Activated T-helper 1 cell treated with anti-CD3 and anti-CD28 coated beads, Interleukin-12 subunit alpha, Interleukin-12 subunit beta, Interleukin-2, Interleukin-4 antibody, amounts not matched to agents 30 ng/mL and 10 ng/mL and 1 ng/mL, durations not matched to agents 14 hours and 24 hours and 36 hours (primary cell): ENCODE data around the gene CARD16. TPM values are rescaled to one million over a fixed set of nuclear protein-coding genes. Genes with fewer than 3 reads are reported as not detected.
A peak's percentile ranks its signal among the peaks of the same experiment; 100 is the strongest.
"Not testable (repeated sequence)": the region's sequence is repeated elsewhere in the genome, so short reads cannot be mapped to it uniquely, and the experiment has no call there.

Experiments
- DNase-seq: peaks from one replicate; pipeline ENCODE4 v3.0.0; 2021; ENCODE audit warnings: low spot score
- H3K27ac Mint-ChIP-seq: one replicate; pipeline ENCODE4 v1.8.0; 2021; ENCODE audit warnings: mild to moderate bottlenecking, mixed read lengths
- H3K27me3 Mint-ChIP-seq: one replicate; pipeline ENCODE4 v1.8.0; 2022; ENCODE audit warnings: mild to moderate bottlenecking, moderate library complexity, mixed read lengths; ENCODE audit not compliant: insufficient read depth
- H3K36me3 Mint-ChIP-seq: one replicate; pipeline ENCODE4 v1.8.0; 2021; ENCODE audit warnings: low read depth, mixed read lengths
- H3K4me1 Mint-ChIP-seq: one replicate; pipeline ENCODE4 v1.8.0; 2021; ENCODE audit warnings: low read depth, mixed read lengths
- H3K4me3 Mint-ChIP-seq: one replicate; pipeline ENCODE4 v1.8.0; 2021; ENCODE audit warnings: mild to moderate bottlenecking, moderate library complexity, mixed read lengths
- H3K9me3 Mint-ChIP-seq: one replicate; pipeline ENCODE4 v1.8.0; 2021; ENCODE audit warnings: mixed read lengths
- intact Hi-C: fragments of 100-400 bp; cut with micrococcal nuclease; formaldehyde crosslinking; loops from one replicate; pipeline ENCODE4 v1.15.1; 2024
- total RNA-seq: library from RNA; stranded (reverse); gene quantifications from 2 replicates; pipeline ENCODE4 v1.2.3, GENCODE V29; 2022

The CARD16 gene
- total RNA-seq, 1 donor from 2014 or later, result 10.5 TPM

DNA sequence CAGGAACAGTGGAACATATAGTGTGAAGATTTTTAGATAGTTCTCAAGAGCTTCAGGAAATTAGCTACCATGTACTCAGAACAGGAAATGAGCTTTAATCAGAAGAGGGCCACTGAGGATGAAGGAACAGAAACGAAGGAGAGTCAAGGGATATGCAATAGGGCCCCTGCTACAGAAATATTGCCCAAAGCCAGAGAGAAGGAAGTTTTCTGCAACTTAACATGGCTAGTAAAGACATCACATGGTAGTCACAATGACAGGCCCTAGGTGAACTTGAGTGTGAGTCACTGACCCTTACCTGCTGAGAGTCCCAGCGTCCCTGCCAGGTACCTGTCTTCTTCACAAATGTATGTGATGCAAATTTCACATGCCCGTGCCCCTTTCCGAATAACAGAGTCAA, 25.2 kb upstream of the CARD16 start:
- H3K36me3 Mint-ChIP-seq, result peaks cover 5% of the 10 kb centered on the region
- no peaks in the 10 kb centered on the region for H3K9me3 Mint-ChIP-seq
- H3K4me3 Mint-ChIP-seq, result peak overlapping the region; percentile 69
- H3K4me1 Mint-ChIP-seq, result peaks cover 25% of the 10 kb centered on the region
- H3K27ac Mint-ChIP-seq, result no peak overlapping the region
- DNase-seq, result no peak
- intact Hi-C loops, result no loop called here
- peaks cover 6% of the 10 kb centered on the region for H3K27me3 Mint-ChIP-seq

DNA sequence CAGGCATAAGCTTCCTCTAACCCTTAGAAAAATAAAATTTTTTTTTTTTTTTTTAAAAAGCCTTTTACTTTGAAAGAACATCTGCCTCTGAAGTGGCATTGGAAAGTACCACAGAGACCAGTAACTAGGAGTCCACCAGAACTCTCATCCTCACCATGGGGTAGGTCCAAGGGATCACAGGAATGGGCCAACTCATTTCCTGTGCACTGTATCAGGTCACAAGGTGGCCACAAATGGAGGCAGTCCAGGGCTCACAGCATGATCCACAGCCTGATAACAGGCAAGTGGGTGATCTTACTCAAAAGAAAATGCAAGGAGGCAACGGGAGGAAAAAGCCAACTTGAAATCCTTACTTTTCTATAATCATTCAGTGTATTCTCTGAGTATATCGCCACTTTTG, 24.6 kb upstream of the CARD16 start:
- H3K27ac Mint-ChIP-seq, DNase-seq, H3K9me3 Mint-ChIP-seq, H3K27me3 Mint-ChIP-seq, intact Hi-C loops, H3K36me3 Mint-ChIP-seq: not testable (repeated sequence)
- Mint-ChIP-seq H3K4me3 (peak overlapping the region; percentile 69), H3K4me1 (peaks cover 25% of the 10 kb centered on the region)

DNA sequence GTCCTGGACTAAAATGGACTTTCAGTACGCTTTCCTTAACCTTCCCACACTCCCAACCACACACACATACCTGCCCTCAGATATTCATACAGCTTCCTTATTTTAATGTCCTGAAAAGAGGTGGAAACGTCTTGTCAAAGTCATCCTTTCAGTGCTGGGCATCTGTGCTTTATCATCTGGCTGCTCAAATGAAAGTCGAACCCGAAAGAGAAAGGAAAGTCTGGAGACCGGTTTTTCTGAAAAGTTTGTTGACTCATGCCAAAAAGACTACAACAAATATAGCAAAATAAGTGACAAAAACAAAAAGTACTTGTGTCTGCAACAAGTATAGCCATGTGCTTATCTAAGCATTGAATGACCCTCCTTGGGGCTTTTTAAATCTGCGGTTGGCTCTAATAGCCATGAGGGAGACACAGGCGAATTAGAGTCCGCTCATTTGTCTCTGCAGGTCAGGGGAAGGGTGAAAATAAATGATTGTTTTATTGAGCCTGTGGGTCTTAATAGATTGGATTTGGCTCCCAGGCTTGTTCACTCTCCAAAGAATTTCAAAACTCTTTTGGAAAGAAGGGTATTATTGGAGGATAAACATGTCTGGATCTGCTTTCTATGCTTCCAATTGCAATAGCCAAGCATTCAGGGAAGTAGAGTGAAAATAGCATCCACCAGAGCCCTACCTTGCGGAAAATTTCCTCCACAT, 18.3 kb upstream of the CARD16 start:
- H3K4me1 Mint-ChIP-seq, H3K36me3 Mint-ChIP-seq, intact Hi-C loops, H3K4me3 Mint-ChIP-seq, H3K9me3 Mint-ChIP-seq, H3K27ac Mint-ChIP-seq, DNase-seq, H3K27me3 Mint-ChIP-seq: not testable (repeated sequence)

DNA sequence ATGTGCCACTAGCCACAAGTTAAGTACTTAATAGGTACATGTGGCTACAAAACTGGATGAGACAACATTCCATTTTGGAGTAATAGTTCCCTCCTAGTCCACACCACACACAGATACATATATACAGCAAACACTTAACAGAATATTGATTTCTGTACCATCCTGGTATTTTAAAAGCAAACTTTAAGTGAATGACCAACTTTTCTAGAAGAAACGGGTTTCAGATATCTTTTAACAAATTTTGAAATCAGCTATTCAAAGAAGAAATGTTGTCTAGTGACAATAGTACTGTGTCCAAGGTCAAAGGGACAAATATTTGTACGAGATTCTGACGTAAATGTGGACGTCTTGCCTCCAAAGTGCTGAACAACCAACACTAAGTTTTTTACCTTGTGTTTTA, 12.3 kb upstream of the CARD16 start:
- peaks cover 3% of the 10 kb centered on the region for H3K36me3 Mint-ChIP-seq
- H3K9me3 Mint-ChIP-seq, result no peaks in the 10 kb centered on the region

DNA sequence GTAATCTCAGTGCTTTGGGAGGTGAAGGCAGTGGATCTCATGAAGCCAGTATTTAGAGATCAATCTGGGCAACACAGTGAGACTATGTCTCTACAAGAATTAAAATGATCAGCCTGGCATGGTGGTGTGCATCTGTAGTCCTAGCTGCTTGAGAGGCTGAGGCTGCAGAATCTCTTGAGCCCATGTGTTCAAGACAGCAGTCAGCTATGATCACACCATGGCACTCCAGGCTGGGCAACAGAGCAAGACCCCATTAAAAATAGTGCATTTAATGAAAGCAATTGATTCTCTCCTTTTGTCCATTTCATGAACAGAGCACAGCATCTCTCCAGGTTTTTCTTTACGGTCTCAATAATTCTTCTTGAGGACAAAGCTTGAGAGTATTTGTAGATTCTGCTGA, 11.3 kb upstream of the CARD16 start:
- intact Hi-C loops, result no loop called here
- peaks cover 4% of the 10 kb centered on the region for H3K27me3 Mint-ChIP-seq
- DNase-seq, result no peak

More for the DNA sequence above, 12.3 kb upstream of the CARD16 start:
- no peak for DNase-seq
- Mint-ChIP-seq H3K4me3 (no peak overlapping the region), H3K27ac (no peak overlapping the region), H3K4me1 (no peaks in the 10 kb centered on the region), H3K27me3 (peaks cover 6% of the 10 kb centered on the region)
- intact Hi-C loops, result no loop called here

DNA sequence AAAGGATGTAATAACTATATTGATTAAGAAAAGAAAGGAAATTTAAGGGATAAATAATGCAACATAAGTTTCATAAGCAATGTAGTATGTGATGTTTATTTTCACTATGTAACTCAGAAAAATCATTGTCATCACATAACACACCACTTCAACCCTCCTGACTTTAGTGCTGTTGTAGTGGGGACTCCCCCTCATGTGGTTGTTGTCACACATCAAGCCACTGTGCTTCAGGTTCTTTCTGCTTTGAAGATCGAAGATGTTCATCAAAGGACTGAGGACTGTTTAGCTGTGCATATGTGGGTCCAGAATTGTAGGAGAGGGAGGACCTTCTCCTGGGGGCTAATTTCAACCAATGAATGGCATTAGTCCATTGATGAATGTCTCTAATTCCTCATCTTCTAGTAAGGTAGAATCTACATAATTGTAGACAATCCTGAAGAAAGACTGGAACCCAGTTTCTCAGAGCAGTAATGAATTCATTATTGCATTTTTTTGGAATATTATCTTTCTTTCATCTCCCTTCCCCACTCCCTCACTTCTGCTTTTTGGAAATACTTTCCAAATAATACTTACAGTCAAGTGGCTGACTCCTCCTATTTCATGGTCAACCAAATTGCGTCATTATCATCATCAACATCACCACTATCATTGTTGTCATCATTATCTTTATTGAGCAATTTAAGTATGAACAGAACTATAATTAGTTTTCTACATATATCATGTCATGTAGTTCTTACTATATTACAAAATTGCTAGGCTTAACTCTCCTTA, 9.8 kb upstream of the CARD16 start:
- Mint-ChIP-seq H3K27ac (no peak overlapping the region), H3K4me3 (no peak overlapping the region), H3K9me3 (no peaks in the 10 kb centered on the region), H3K27me3 (peaks cover 4% of the 10 kb centered on the region), H3K4me1 (no peaks in the 10 kb centered on the region), H3K36me3 (no peaks in the 10 kb centered on the region)
- no peak for DNase-seq
- intact Hi-C loops, result no loop called here

More for the DNA sequence above, 11.3 kb upstream of the CARD16 start:
- no peak overlapping the region for H3K27ac Mint-ChIP-seq
- no peak overlapping the region for H3K4me3 Mint-ChIP-seq
- no peaks in the 10 kb centered on the region for H3K9me3 Mint-ChIP-seq
- H3K36me3 Mint-ChIP-seq, result no peaks in the 10 kb centered on the region
- H3K4me1 Mint-ChIP-seq, result no peaks in the 10 kb centered on the region

DNA sequence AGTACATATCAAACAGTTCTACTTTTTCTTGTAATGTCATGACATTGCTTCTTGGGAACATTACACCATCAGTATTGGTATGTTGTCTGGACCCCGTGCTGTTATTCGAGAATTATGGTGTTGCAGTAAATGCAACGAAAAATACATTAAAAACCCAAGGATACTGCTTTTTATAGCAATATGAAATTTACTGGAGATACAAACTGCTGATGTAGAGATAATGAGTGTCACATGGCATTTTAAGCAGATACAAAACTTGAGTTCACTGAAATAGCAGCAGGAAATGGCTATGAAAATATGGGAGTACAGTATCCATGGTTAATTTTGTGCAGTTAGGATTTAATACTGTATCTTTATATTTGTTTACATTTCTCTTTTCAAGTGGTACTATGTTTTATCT, 7.4 kb upstream of the CARD16 start:
- DNase-seq, result no peak
- Mint-ChIP-seq H3K4me1 (no peaks in the 10 kb centered on the region), H3K27ac (no peak overlapping the region), H3K9me3 (no peaks in the 10 kb centered on the region), H3K4me3 (no peak overlapping the region), H3K36me3 (no peaks in the 10 kb centered on the region), H3K27me3 (peaks cover 2% of the 10 kb centered on the region)
- intact Hi-C loops, result no loop called here

DNA sequence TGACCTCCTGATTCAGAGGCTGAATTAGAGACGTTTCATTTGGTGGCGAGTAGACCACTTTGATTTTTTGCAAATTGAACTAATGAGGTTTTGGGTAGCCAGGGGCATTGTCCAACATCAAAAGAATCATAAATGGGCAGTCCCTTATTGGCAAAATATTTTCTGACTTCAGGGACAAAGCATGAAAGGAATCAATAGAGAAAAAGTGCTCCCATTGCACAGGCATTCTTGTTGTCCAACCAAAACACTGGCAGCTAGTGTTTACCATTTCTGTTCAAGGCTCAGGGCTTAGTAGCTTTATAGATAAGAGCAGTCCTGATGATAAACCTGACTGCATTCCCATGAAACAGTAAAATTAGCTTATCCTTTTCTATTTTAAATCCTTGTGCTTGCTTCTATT, 6.4 kb upstream of the CARD16 start:
- Mint-ChIP-seq H3K27ac (no peak overlapping the region), H3K9me3 (no peaks in the 10 kb centered on the region), H3K4me3 (no peak overlapping the region), H3K27me3 (no peaks in the 10 kb centered on the region), H3K4me1 (peaks cover 7% of the 10 kb centered on the region), H3K36me3 (no peaks in the 10 kb centered on the region)
- no peak for DNase-seq
- intact Hi-C loops, result no loop called here

DNA sequence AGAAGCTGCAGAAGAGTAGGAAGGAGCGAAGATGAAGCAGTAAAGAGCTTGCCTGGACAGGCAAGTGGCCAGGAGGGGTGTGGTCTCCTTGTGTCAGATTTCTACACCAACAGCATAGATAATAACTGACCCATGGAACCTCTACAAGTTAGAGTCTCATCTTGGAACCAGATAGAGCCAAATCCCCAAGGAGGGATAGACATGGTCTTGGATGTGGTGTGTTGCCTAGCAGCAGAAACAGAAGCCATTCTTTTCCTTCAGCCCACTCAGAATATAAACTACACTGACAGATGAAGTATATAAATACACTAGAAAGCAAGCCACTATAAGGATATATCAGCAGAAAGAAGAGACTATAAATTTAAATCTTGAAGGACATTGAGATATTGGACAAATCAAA, 4.3 kb upstream of the CARD16 start:
- Mint-ChIP-seq H3K9me3 (no peaks in the 10 kb centered on the region), H3K4me1 (peaks cover 26% of the 10 kb centered on the region), H3K27ac (no peak overlapping the region), H3K36me3 (peaks cover 2% of the 10 kb centered on the region), H3K4me3 (no peak overlapping the region), H3K27me3 (no peaks in the 10 kb centered on the region)
- intact Hi-C loops, result loop anchor here (5.0 kb wide), 1 partner anchor 342 kb away; no protein-coding TSS in a partner anchor
- no peak for DNase-seq

DNA sequence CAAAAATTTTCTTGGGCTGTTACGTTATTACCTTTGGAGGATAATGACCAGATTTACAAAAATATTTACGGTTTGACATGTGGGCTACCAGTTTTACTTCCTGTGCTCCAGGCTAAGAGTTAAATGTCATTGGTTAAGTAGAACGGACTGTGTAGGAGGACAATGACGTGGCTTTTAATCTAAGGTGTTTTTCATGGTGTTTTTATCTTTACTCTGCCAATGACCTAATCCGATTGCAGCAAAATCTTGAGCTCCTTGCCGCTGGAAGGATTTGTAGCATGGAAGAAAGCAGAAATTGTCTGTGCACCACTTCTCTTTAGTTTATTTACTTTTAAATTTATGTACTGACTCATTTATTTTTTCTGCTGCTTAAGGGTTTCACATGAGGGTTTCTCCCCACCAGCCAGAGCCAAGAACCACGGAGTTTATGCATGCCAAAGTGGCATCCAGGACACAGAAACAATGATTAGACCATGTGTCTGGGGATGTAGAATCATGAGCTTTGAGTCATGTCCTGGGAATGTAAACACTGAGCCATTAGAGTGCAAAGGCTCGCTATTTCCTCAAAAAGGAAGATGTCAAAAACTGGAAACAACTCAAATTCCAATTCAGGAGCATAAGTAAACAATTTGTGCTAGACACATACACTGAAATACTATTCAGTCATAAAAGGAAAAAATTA, 1.9 kb upstream of the CARD16 start:
- Mint-ChIP-seq H3K4me1 (peaks cover 50% of the 10 kb centered on the region), H3K27ac (no peak overlapping the region)

DNA sequence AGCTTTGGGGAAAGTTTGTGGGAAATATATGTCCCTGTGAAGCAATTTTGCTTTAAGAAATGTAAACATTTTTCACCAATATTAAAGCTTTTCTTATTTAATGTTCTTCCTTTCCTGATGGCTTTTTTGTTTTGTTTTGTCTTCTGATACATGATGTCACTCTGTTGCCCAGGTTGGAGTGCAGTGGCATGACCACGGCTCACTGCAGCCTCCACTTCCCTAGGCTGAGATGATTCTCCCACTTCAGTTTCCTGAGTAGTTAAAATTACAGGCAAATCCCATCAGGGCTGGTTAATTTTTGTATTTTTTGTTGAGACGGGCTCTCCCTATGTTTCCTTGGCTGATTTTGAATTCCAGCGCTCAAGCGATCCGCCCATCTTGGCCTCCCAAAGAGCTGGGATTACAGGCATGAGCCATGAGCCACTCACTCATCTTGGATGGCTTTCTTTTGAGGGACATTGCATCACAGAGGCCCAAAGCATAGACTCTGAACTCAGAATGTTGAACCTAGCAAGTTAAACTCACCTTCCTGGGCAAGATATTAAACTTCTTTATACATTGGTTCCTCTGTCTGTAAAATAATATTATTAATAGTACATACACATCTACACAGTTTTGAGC, 651 bp upstream of the CARD16 start:
- no peak for DNase-seq
- Mint-ChIP-seq H3K4me1 (peaks cover 60% of the 10 kb centered on the region), H3K9me3 (no peaks in the 10 kb centered on the region), H3K36me3 (peaks cover 15% of the 10 kb centered on the region), H3K4me3 (peak overlapping the region; percentile 74), H3K27me3 (no peaks in the 10 kb centered on the region), H3K27ac (peak overlapping the region; percentile 21)
- intact Hi-C loops, result loop anchor here (1.0 to 5.0 kb wide), 5 partner anchors 10 to 338 kb away; partner anchors contain the start of gene CASP1

More for the DNA sequence above, 1.9 kb upstream of the CARD16 start:
- peaks cover 3% of the 10 kb centered on the region for H3K36me3 Mint-ChIP-seq
- H3K9me3 Mint-ChIP-seq, result no peaks in the 10 kb centered on the region
- H3K4me3 Mint-ChIP-seq, result no peak overlapping the region
- H3K27me3 Mint-ChIP-seq, result no peaks in the 10 kb centered on the region
- intact Hi-C loops, result loop anchor here (1.0 to 5.0 kb wide), 2 partner anchors 53 to 340 kb away; no protein-coding TSS in a partner anchor
- DNase-seq, result no peak

DNA sequence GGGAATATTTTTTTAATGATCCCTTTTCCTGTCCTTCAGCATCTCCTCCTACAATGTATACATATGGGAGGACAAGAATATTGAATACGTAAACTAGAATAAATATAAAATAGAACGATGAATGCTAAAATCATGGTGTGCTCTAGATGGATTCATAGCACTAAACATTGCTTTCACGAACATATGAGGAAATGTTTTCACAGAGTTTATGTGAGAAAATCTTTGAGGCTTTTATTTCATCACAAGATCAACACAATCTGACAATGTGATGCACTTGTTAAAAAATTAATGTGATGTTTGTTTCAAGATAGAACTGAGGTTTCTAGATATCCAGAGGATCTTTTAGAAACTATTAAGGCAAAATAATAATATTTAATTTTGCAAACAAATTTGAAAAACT, 3.0 kb downstream of the CARD16 start:
- no peak overlapping the region for H3K27ac Mint-ChIP-seq

More for the DNA sequence above, 3.0 kb downstream of the CARD16 start:
- Mint-ChIP-seq H3K4me1 (peaks cover 61% of the 10 kb centered on the region), H3K27me3 (no peaks in the 10 kb centered on the region), H3K9me3 (peaks cover 4% of the 10 kb centered on the region), H3K36me3 (peaks cover 40% of the 10 kb centered on the region), H3K4me3 (no peak overlapping the region)
- no peak for DNase-seq
- intact Hi-C loops, result loop anchor here (5.0 kb wide), 1 partner anchor 75 kb away; the partner anchor contains the start of gene CASP4
